Measurements from ENCODE around the gene USF3. TPM values are rescaled to one million over a fixed set of nuclear protein-coding genes. Genes with fewer than 3 reads are reported as not detected.

USF3 gene
- total and polyA plus RNA-seq, 3 donors from 2014 or later: 8.6 to 25.4 (median 22.7) TPM

GRCh38 chr3:113660458-113660857, 36.0 kb downstream of the USF3 start:
- Histone ChIP-seq H3K9me3 (no peaks in the 10 kb centered on the region), H3K4me1 (no peaks in the 10 kb centered on the region), H3K4me3 (no peak overlapping the region), H3K27me3 (no peaks in the 10 kb centered on the region), H3K36me3 (ENCODE audit: low read depth, missing control alignments) (no peaks in the 10 kb centered on the region), H3K27ac (no peak overlapping the region)
- intact Hi-C loops (cut with DNase I; ENCODE audit: low total_unique reads): no loop called here
- DNase-seq: no peak
- 96 to 98% methylated on average over 2 of the region's 2 CpGs for WGBS, 2 donors
- TF ChIP-seq CTCF (IDR thresholded peaks at IDR 0.05) (no peak), POLR2A (IDR thresholded peaks at IDR 0.05) (no peak)

- no peak for DNase-seq
- intact Hi-C loops (cut with DNase I; ENCODE audit: low total_unique reads): no loop called here
- Histone ChIP-seq H3K4me3 (no peak overlapping the region), H3K4me1 (no peaks in the 10 kb centered on the region), H3K27me3 (no peaks in the 10 kb centered on the region), H3K27ac (no peak overlapping the region), H3K36me3 (ENCODE audit: low read depth, missing control alignments) (no peaks in the 10 kb centered on the region), H3K9me3 (no peaks in the 10 kb centered on the region)
- TF ChIP-seq POLR2A (IDR thresholded peaks at IDR 0.05): no peak
- TF ChIP-seq CTCF (IDR thresholded peaks at IDR 0.05): no peak
- 60 to 85% methylated on average over 1 of the region's 1 CpG for WGBS, 2 donors
Measured at GRCh38 chr3:113659996-113660395, 36.4 kb downstream of the USF3 start.

GRCh38 chr3:113659101-113659541, 37.3 kb downstream of the USF3 start:
- Histone ChIP-seq H3K4me3 (no peak overlapping the region), H3K27me3 (no peaks in the 10 kb centered on the region), H3K4me1 (no peaks in the 10 kb centered on the region), H3K36me3 (ENCODE audit: low read depth, missing control alignments) (no peaks in the 10 kb centered on the region), H3K27ac (no peak overlapping the region), H3K9me3 (no peaks in the 10 kb centered on the region)
- no peak for TF ChIP-seq CTCF (IDR thresholded peaks at IDR 0.05)
- TF ChIP-seq POLR2A (IDR thresholded peaks at IDR 0.05): no peak
- 90 to 91% methylated on average over 1 of the region's 1 CpG for WGBS, 2 donors
- DNase-seq: no peak
- intact Hi-C loops (cut with DNase I; ENCODE audit: low total_unique reads): no loop called here

GRCh38 chr3:113658107-113658506, 38.3 kb downstream of the USF3 start:
- Histone ChIP-seq H3K27me3 (no peaks in the 10 kb centered on the region), H3K4me3 (no peak overlapping the region), H3K27ac (no peak overlapping the region), H3K9me3 (no peaks in the 10 kb centered on the region), H3K4me1 (no peaks in the 10 kb centered on the region), H3K36me3 (ENCODE audit: low read depth, missing control alignments) (no peaks in the 10 kb centered on the region)
- no peak for DNase-seq
- TF ChIP-seq POLR2A (IDR thresholded peaks at IDR 0.05) (no peak), CTCF (IDR thresholded peaks at IDR 0.05) (no peak)
- intact Hi-C loops (cut with DNase I; ENCODE audit: low total_unique reads): no loop called here
- WGBS, 2 donors: 94 to 100% methylated on average over 3 of the region's 3 CpGs

- Histone ChIP-seq H3K27ac (no peak overlapping the region), H3K27me3 (no peaks in the 10 kb centered on the region), H3K9me3 (no peaks in the 10 kb centered on the region), H3K4me1 (no peaks in the 10 kb centered on the region), H3K36me3 (ENCODE audit: low read depth, missing control alignments) (no peaks in the 10 kb centered on the region), H3K4me3 (no peak overlapping the region)
- 87 to 88% methylated on average over 3 of the region's 3 CpGs for WGBS, 2 donors
- DNase-seq: no peak
- intact Hi-C loops (cut with DNase I; ENCODE audit: low total_unique reads): no loop called here
- TF ChIP-seq CTCF (IDR thresholded peaks at IDR 0.05) (no peak), POLR2A (IDR thresholded peaks at IDR 0.05) (no peak)
Measured at GRCh38 chr3:113654851-113655250, 41.6 kb downstream of the USF3 start.
